RWPE1 (cell line): ENCODE data around the gene DYNLT2.
"Not testable (repeated sequence)": the region's sequence is repeated elsewhere in the genome, so short reads cannot be mapped to it uniquely, and the experiment has no call there.

Source experiments
- CTCF ChIA-PET: fragments of 350-600 bp; sonication (Branson Sonifier 250); formaldehyde crosslinking; extraction: SDS; loops from one replicate; lab custom pipeline; 2021; lab: Yijun Ruan, JAX
- POLR2A ChIA-PET: fragments of 400-600 bp; formaldehyde crosslinking; extraction: SDS; loops from one replicate; lab custom pipeline; 2020; ENCODE audit warnings: antibody characterized with exemption; ENCODE audit not compliant: low non-redundant PET; lab: Yijun Ruan, JAX
- DNase-seq: peaks from one replicate; pipeline ENCODE4 v3.0.0; 2012; ENCODE audit warnings: low spot score
- H3K27ac ChIP-seq: fragments of 450-650 bp; 2 replicates; pipeline ENCODE4 v1.5.1; 2017
- CTCF ChIP-seq: fragments of 450-650 bp; conservative IDR thresholded peaks from 2 replicates; pipeline ENCODE4 v1.5.1; 2017; ENCODE audit warnings: low read depth, mild to moderate bottlenecking

The DYNLT2 gene

GRCh38 chr6:169774347-169774746 is 23.0 kb upstream of the DYNLT2 start:
- no peak for TF ChIP-seq CTCF
- H3K27ac ChIP-seq: no peak overlapping the region
- DNase-seq: no peak
- CTCF ChIA-PET: no interaction called here
- POLR2A ChIA-PET: no interaction called here

GRCh38 chr6:169766921-169767736 is 15.8 kb upstream of the DYNLT2 start:
- DNase-seq: no peak
- ChIA-PET POLR2A (no interaction called here), CTCF (no interaction called here)
- H3K27ac ChIP-seq: no peak overlapping the region
- no peak for TF ChIP-seq CTCF

- no peak for TF ChIP-seq CTCF
- ChIA-PET POLR2A (no interaction called here), CTCF (no interaction called here)
- no peak for DNase-seq
- H3K27ac ChIP-seq: no peak overlapping the region
Measured at GRCh38 chr6:169766232-169766631, 14.9 kb upstream of the DYNLT2 start.

- POLR2A ChIA-PET, H3K27ac ChIP-seq, CTCF ChIA-PET, DNase-seq: not testable (repeated sequence)
Measured at GRCh38 chr6:169765789-169766188, 14.4 kb upstream of the DYNLT2 start.

GRCh38 chr6:169763881-169764280 is 12.5 kb upstream of the DYNLT2 start:
- ChIA-PET POLR2A (no interaction called here), CTCF (interaction anchor here (0.6 kb wide), 2 partner anchors 14 to 36 kb away, joined by 4 to 5 read pairs; no protein-coding TSS in a partner anchor)
- DNase-seq: no peak

GRCh38 chr6:169763308-169763707 is 11.9 kb upstream of the DYNLT2 start:
- no peak for DNase-seq
- H3K27ac ChIP-seq: no peak overlapping the region
- TF ChIP-seq CTCF: no peak
- ChIA-PET CTCF (interaction anchor here (0.6 kb wide), 1 partner anchor 14 kb away, joined by 4 read pairs; no protein-coding TSS in a partner anchor), POLR2A (no interaction called here)

More at GRCh38 chr6:169763881-169764280, 12.5 kb upstream of the DYNLT2 start:
- no peak overlapping the region for H3K27ac ChIP-seq
- no peak for TF ChIP-seq CTCF

- POLR2A ChIA-PET: no interaction called here
- no peak for TF ChIP-seq CTCF
- CTCF ChIA-PET: no interaction called here
- H3K27ac ChIP-seq: no peak overlapping the region
- DNase-seq: no peak
Measured at GRCh38 chr6:169755162-169755561, 3.8 kb upstream of the DYNLT2 start.
